Measurements from ENCODE around the gene GLS2.
"Not testable (repeated sequence)": the region's sequence is repeated elsewhere in the genome, so short reads cannot be mapped to it uniquely, and the experiment has no call there.

GLS2 gene

DNA sequence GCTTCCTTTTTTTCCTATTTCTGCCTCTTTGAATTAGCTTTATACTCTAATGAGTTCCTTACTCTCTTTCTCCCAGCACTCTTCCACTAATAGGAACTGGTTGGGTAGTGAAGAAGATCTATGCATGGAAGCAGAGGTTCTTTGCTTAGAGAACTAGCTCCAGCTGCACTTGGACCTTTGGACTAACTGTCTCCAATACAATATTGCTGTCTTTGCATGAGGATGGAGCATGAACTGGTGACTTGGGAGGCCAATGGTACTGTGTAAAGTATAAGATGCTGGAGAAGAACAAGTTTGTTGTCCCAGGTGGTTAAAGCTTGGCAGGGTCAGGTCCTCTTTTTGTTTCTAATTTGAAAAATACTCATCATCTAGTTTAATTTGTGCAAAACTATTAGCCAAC, 2.4 kb upstream of the GLS2 start:
- no peak for DNase-seq

GRCh38 chr12:56487448-56488040, 417 bp downstream of the GLS2 start:
- DNase-seq, result no peak

DNA sequence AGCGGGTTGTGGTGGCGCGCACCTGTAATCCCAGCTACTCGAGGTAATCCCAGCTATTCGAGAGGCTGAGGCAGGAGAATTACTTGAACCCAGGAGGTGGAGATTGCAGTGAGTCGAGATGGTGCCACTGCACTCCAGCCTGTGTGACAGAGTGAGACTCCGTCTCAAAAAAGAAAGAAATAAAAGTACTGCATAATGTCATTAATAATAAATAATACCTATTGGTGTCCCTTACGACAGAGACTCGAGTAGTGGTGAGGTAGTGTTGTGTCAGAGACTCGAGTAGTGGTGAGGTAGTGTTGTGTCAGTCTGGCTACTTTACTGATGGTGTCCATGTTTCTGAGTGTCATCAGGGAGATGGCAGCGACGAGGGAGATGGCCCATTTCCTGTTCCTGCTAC, 1.3 kb downstream of the GLS2 start:
- DNase-seq, result no peak

GRCh38 chr12:56484566-56484965, 3.4 kb downstream of the GLS2 start:
- no peak for DNase-seq

DNA sequence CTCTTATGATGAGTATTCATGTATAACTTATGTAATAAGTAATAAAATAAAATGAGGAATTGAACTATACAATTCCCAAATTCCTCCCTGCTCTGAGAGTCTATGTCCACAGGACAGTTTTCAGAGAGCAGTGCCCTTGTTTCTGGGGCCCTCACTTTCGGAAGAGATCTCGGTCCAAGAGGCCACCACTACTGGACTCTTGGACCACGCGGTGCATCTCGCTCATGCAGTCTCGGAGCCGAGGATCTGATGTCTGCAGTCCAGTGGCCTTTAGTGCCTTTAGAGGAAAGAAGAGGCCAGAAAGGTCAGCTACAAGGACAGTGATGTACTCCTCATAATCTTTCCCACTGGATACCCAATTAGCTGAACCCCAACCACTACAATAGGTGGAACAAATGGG, 8.3 kb downstream of the GLS2 start:
- no peak for DNase-seq

- no peak for DNase-seq
These were observed 10.3 kb downstream of the GLS2 start for GRCh38 chr12:56477521-56478225.

DNA sequence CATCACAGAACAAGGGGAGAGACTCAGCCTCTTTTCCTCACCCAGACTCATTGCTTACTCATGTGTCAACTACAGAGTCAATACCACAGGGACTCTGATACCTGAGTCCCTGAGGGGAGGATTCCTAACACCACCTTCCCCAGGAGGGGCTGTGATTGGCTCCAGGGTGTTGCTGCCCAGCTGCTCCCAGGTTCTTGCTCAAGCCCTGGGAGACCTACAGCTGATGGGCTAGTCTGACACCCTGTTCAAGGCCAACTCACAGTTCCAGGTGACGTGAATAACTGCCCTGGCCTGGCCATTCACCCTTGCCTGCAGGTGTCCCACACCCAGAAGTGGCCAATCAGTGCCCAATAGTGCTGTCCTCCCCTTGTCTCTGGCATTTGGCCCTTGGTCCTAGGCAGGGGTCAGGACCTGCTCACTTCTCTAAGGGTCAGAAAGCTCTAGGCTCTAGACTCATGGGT, 11.0 kb downstream of the GLS2 start:
- no peak for DNase-seq

DNA sequence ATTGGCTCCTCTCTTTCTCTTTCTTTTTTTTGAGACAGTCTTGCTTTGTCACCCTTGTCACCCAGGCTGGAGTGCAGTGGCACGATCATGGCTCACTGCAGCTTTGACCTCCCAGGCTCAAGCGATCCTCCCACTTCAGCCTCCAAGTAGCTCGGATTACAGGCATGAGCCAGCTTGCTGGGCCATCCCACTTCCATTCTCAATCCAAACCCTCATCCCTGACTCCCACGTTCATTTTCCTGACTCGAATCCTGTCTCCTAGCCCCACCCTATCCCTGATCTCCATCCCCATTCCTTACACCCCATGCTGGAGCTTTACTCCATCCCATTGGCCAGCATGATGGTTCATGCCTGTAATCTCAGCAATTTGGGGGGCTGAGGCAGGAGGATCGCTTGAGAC, 11.8 kb downstream of the GLS2 start:
- DNase-seq, result no peak

DNA sequence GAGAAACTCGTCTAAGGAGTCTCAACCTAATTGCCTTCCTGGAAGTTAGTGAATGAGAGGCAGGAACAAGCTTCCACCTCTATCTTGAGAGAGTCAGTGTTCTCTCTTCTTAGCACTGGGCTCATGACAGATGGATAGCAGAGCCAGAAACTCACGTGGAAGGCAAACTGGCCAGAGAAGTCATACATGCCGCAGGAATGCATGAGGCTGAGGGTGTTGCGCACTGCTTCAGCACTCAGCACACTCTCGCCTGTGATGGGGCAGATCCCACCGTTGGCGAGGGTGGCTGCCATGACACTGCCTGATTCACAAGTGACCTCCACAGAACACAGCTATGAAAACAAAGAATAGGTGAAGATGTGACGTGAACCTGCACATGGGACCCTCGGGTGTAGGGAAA, 13.6 kb downstream of the GLS2 start:
- no peak for DNase-seq

DNA sequence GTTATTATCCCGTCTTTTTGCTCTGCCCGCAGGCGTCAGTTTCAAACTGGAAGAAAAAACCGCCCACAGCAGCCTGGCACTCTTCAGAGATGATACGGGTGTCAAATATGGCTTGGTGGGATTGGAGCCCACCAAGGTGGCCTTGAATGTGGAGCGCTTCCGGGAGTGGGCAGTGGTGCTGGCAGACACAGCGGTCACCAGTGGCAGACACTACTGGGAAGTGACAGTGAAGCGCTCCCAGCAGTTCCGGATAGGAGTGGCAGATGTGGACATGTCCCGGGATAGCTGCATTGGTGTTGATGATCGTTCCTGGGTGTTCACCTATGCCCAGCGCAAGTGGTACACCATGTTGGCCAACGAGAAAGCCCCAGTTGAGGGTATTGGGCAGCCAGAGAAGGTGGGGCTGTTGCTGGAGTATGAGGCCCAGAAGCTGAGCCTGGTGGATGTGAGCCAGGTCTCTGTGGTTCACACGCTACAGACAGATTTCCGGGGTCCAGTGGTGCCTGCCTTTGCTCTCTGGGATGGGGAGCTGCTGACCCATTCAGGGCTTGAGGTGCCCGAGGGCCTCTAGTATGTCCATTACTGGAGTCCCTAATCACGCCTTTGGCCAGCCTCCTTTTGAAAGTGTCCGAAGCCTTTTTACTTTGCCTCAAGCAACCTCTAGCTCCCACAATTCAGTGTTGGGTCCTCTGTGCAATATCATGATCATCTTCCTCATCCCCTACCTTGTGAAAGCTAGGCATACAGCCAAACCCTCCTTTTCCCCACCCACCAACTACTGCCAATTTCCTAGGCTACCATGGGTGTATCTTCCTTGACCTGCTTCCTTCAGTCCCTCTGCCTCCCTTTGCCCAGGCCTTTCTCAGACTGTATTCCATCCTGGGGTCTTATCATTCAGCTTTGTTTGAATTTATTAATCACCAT, 18.7 kb downstream of the GLS2 start:
- no peak for DNase-seq

DNA sequence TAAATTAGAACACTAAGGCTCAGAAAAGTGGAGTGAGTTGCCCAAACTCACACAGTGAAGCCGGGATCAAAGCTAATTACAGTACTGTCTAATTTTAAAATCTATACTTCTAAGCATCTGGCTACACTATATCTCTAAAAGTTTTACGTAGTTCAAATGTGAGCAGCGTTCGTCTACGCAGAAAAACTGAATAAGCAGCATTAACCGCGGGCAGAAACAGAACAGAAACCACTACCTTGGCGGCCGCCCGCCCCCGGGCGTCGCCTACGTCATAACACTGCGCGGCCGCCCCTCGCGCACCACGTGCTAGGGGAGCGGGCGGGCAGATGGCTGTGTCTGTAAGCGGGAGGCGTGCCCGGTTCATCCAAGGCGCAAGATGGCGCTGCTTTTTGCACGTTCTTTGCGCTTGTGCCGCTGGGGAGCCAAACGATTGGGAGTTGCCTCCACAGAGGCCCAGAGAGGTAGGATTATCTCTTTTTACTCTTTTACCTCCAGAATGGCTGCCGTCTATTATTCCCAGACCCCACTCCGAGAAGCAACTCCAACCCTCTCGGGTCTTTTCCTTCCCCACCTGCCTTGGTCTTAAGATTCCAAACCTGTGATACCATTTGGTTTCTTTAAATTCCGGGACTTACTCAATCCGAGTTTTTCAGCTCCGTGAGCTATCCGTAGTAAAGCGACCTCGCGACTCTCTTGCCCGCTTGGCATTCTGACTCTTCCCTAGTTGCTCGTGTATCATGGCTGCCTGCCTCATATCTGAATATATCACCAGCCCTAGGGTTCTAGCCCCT, 19.6 kb downstream of the GLS2 start, which contains the start of gene SPRYD4:
Gene SPRYD4 (plus strand): TSS at position 363 of the 791 bp plus-strand sequence. CDS start 14 bp downstream, at position 377.
- peak; percentile 95 for DNase-seq

- DNase-seq, result no peak
These were observed 25.4 kb downstream of the GLS2 start for GRCh38 chr12:56462565-56462964.

- DNase-seq, result no peak
These were observed 26.5 kb downstream of the GLS2 start for GRCh38 chr12:56461235-56462159.

DNA sequence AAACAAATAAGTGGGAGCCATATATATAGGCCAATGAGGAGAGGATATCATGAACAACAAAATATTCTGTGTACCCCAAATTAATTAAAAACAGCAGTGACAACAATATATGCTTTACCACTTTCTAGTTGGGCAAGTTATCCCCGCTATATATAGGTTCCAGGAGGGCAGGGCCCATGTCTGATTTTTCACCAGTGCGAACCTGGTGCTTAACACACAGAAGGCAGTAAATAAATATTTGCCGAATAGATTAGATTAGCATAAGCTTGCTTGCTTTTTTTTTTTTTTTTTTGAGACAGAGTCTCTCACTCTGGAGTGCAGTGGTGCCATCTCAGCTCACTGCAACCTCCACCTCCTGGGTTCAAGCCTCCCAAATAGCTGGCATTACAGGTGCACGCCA, 30.1 kb downstream of the GLS2 start:
- DNase-seq, result no peak

DNA sequence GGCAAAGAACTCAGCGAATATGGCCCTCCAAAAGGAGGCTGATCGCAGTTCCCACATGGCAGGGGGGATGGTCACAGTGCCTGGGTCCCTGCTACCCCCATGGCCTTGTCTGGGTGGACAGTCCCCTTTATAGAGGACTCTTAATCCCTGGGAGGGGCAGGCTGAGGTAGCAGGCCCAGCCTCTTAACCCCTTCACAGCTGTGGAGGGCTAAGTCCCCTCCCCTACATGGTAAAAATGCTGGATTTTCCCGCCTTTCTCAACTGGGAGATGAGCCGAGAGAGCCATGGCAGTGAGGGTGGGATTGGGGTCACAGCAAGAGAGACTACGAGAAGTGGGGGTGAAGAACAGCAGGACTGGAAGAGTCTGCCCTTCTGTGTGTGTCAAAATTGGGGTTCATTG, 33.4 kb downstream of the GLS2 start, which contains the start of gene MIP:
Gene MIP (minus strand): TSS at position 101 of the 400 bp plus-strand sequence. CDS start 44 bp downstream, at position 57.
- DNase-seq, result no peak

- DNase-seq, result no peak
These were observed 36.8 kb downstream of the GLS2 start for GRCh38 chr12:56451147-56451546.

- no peak for DNase-seq
These were observed 37.7 kb downstream of the GLS2 start for GRCh38 chr12:56450241-56450640.

GRCh38 chr12:56449622-56449984, 38.4 kb downstream of the GLS2 start:
- DNase-seq, result no peak

- DNase-seq, result peak; percentile 94
These were observed 38.9 kb downstream of the GLS2 start, which contains the start of gene TIMELESS for GRCh38 chr12:56448860-56449621. Gene TIMELESS (minus strand): TSS chr12:56449426. CDS start chr12:56434170, 15,256 bp downstream.

- not testable (repeated sequence) for DNase-seq
These were observed 44.8 kb downstream of the GLS2 start for GRCh38 chr12:56443208-56443607.

Data from right hindlimb (tissue), 1 donor.